ENCODE measurements around the gene TMED1. TPM values are rescaled to one million over a fixed set of nuclear protein-coding genes. Genes with fewer than 3 reads are reported as not detected.

TMED1 gene
- total RNA-seq, 6 experiments from 2014 or later, result 42.8 to 65.0 (median 48.1) TPM

- Mint-ChIP-seq H3K36me3 (ENCODE audit: low read depth) (peaks cover 49% of the 10 kb centered on the region), H3K4me3 (peak overlapping the region; percentile 96), H3K9me3 (peaks cover 6% of the 10 kb centered on the region), H3K27me3 (ENCODE audit: insufficient read depth) (peaks cover 43% of the 10 kb centered on the region), H3K27ac (peak overlapping the region; percentile 98), H3K4me1 (ENCODE audit: low read depth) (peaks cover 53% of the 10 kb centered on the region)
- peak; percentile 79 for DNase-seq
- TF ChIP-seq CTCF (IDR thresholded peaks at IDR 0.05), result no peak
Observed at GRCh38 chr19:10815969-10816644, 19.9 kb downstream of the TMED1 start.

GRCh38 chr19:10815007-10815536 is 20.9 kb downstream of the TMED1 start:
- Mint-ChIP-seq H3K4me3 (peak overlapping the region; percentile 96), H3K27ac (peak overlapping the region; percentile 98), H3K36me3 (ENCODE audit: low read depth) (peaks cover 47% of the 10 kb centered on the region), H3K9me3 (peaks cover 8% of the 10 kb centered on the region), H3K27me3 (ENCODE audit: insufficient read depth) (peaks cover 52% of the 10 kb centered on the region), H3K4me1 (ENCODE audit: low read depth) (peaks cover 52% of the 10 kb centered on the region)
- DNase-seq, result no peak
- TF ChIP-seq CTCF (IDR thresholded peaks at IDR 0.05), result no peak

GRCh38 chr19:10812902-10813404 is 23.1 kb downstream of the TMED1 start:
- DNase-seq, result peak; percentile 97
- Mint-ChIP-seq H3K27ac (peak overlapping the region; percentile 98), H3K36me3 (ENCODE audit: low read depth) (peaks cover 63% of the 10 kb centered on the region), H3K4me3 (peak overlapping the region; percentile 96), H3K4me1 (ENCODE audit: low read depth) (peaks cover 54% of the 10 kb centered on the region), H3K27me3 (ENCODE audit: insufficient read depth) (peaks cover 56% of the 10 kb centered on the region), H3K9me3 (peaks cover 25% of the 10 kb centered on the region)
- TF ChIP-seq CTCF (IDR thresholded peaks at IDR 0.05), result no peak

- no peak for DNase-seq
- peak overlapping the region; percentile 98 for H3K27ac Mint-ChIP-seq
- TF ChIP-seq CTCF (IDR thresholded peaks at IDR 0.05), result no peak
- peaks cover 65% of the 10 kb centered on the region for H3K36me3 Mint-ChIP-seq (ENCODE audit: low read depth)
- H3K4me3 Mint-ChIP-seq, result 0 out of 2 replicates have a peak overlapping the region, but pooled peaks have one; percentile 5
- H3K4me1 Mint-ChIP-seq (ENCODE audit: low read depth), result peaks cover 52% of the 10 kb centered on the region
- peaks cover 25% of the 10 kb centered on the region for H3K9me3 Mint-ChIP-seq
- H3K27me3 Mint-ChIP-seq (ENCODE audit: insufficient read depth), result peaks cover 50% of the 10 kb centered on the region
Observed at GRCh38 chr19:10812196-10812595, 23.8 kb downstream of the TMED1 start.

GRCh38 chr19:10811391-10812111 is 24.5 kb downstream of the TMED1 start:
- Mint-ChIP-seq H3K27me3 (ENCODE audit: insufficient read depth) (peaks cover 47% of the 10 kb centered on the region), H3K9me3 (peaks cover 24% of the 10 kb centered on the region), H3K4me1 (ENCODE audit: low read depth) (peaks cover 52% of the 10 kb centered on the region), H3K4me3 (no peak overlapping the region), H3K36me3 (ENCODE audit: low read depth) (peaks cover 62% of the 10 kb centered on the region), H3K27ac (peak overlapping the region; percentile 98)
- no peak for TF ChIP-seq CTCF (IDR thresholded peaks at IDR 0.05)
- DNase-seq, result no peak
